ENCODE results near the gene CSH2. TPM values are rescaled to one million over a fixed set of nuclear protein-coding genes. Genes with fewer than 3 reads are reported as not detected.
"Not testable (repeated sequence)": the region's sequence is repeated elsewhere in the genome, so short reads cannot be mapped to it uniquely, and the experiment has no call there.

The CSH2 gene
- total RNA-seq, result not detected
- not detected for polyA plus RNA-seq (2013, experiment 1 of 2)
- polyA plus RNA-seq (2013, experiment 2 of 2), result 0.19 TPM
- 0 to 0.09 (median 0) reads per million in 172 experiments for total RNA-seq

DNA sequence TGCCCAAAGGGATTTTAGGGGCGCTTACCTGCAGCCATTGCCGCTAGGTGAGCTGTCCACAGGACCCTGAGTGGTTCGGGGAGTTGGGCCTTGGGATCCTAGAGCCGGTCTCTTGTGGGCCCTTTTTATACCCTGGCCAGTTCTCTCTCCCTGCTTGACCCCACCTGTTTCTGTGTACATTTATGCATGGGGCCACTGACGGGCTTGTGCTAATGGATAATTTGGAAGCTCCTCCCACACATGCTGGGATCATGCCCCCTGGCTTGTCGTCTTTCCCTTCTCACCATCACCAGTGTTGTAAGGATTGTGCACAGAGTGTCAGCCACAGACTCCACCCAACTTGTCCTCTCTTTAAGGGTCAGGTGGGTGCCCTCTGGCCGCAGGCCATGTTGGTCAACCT, at the start of gene CSH2:
TSS of gene CSH2 (minus strand) at position 101 of the 400 bp plus-strand sequence. CDS start at position 38, 63 bp downstream.
- POLR2A ChIA-PET; H3K27me3 ChIP-seq (ENCODE audit: control insufficient read depth in 1 of 2, insufficient read depth in 2 of 2, low read length in 2 of 2); H3K9me3 ChIP-seq (ENCODE audit: control insufficient read depth in 1 of 2, insufficient read depth in 1 of 2, low read length in 2 of 2); H3K27ac Mint-ChIP-seq; DNase-seq; ATAC-seq (ENCODE audit: poor library complexity); H3K4me1 ChIP-seq (ENCODE audit: insufficient read depth, low read length); intact Hi-C loops (cut with DNase I, micrococcal nuclease); CTCF ChIA-PET; H3K36me3 Mint-ChIP-seq (ENCODE audit: low read depth); H3K4me3 Mint-ChIP-seq; H3K36me3 ChIP-seq (ENCODE audit: insufficient read depth, low read length); H3K27ac ChIP-seq (ENCODE audit: low read depth in 1 of 2, low read length in 2 of 2); H3K27me3 Mint-ChIP-seq; H3K4me3 ChIP-seq (ENCODE audit: low read length); H3K4me1 Mint-ChIP-seq (ENCODE audit: low read depth); H3K9me3 Mint-ChIP-seq: not testable (repeated sequence)

GRCh38 chr17:63922402-63922801, 48.9 kb upstream of the CSH2 start:
- CTCF ChIA-PET; POLR2A ChIA-PET; H3K4me1 Mint-ChIP-seq (ENCODE audit: low read depth); H3K27ac Mint-ChIP-seq; H3K36me3 ChIP-seq (ENCODE audit: insufficient read depth, low read length); H3K4me3 Mint-ChIP-seq; intact Hi-C loops (cut with DNase I, micrococcal nuclease); H3K9me3 ChIP-seq (ENCODE audit: control insufficient read depth in 1 of 2, insufficient read depth in 1 of 2, low read length in 2 of 2); H3K27ac ChIP-seq (ENCODE audit: low read depth in 1 of 2, low read length in 2 of 2); ATAC-seq (ENCODE audit: poor library complexity); H3K4me1 ChIP-seq (ENCODE audit: insufficient read depth, low read length); H3K27me3 ChIP-seq (ENCODE audit: control insufficient read depth in 1 of 2, insufficient read depth in 2 of 2, low read length in 2 of 2); H3K27me3 Mint-ChIP-seq; H3K36me3 Mint-ChIP-seq (ENCODE audit: low read depth); H3K9me3 Mint-ChIP-seq; DNase-seq; H3K4me3 ChIP-seq (ENCODE audit: low read length): not testable (repeated sequence)

DNA sequence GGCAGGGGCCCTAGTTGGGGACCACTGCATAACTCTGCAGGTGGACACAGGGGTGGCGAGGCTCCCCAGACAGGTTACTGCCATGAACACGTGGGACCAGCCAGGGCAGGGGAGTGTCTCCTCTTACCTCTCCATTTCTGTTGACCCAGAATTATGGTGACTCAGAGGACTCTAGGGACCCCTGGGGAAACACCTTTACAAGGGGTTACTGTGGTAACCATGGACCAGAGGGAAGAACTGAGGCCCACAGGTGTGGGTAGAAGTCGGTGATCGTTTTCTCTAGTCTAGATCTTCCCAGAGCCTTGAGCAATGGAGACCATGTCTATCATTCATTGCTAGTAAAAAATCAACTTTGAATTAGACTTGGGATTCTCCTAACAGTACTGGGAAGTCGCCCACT, 47.3 kb upstream of the CSH2 start:
- not testable (repeated sequence) for DNase-seq; H3K27ac Mint-ChIP-seq; ATAC-seq (ENCODE audit: poor library complexity); H3K27me3 ChIP-seq (ENCODE audit: control insufficient read depth in 1 of 2, insufficient read depth in 2 of 2, low read length in 2 of 2); H3K4me3 ChIP-seq (ENCODE audit: low read length); H3K36me3 Mint-ChIP-seq (ENCODE audit: low read depth); H3K27ac ChIP-seq (ENCODE audit: low read depth in 1 of 2, low read length in 2 of 2); H3K4me1 ChIP-seq (ENCODE audit: insufficient read depth, low read length); H3K9me3 Mint-ChIP-seq; H3K27me3 Mint-ChIP-seq; H3K4me3 Mint-ChIP-seq; H3K4me1 Mint-ChIP-seq (ENCODE audit: low read depth); H3K36me3 ChIP-seq (ENCODE audit: insufficient read depth, low read length); H3K9me3 ChIP-seq (ENCODE audit: control insufficient read depth in 1 of 2, insufficient read depth in 1 of 2, low read length in 2 of 2)
- ChIA-PET CTCF (interaction anchor here (2.0 to 3.0 kb wide), 2 partner anchors 26 to 107 kb away, joined by 29 to 75 read pairs; no protein-coding TSS in a partner anchor), POLR2A (interaction anchor here (2.1 kb wide), 1 partner anchor 26 kb away, joined by 17 read pairs; no protein-coding TSS in a partner anchor)
- intact Hi-C loops (cut with DNase I, micrococcal nuclease), result loop anchor here in 1 of 2 experiments (2.0 kb wide), 1 partner anchor 64 kb away; no protein-coding TSS in a partner anchor

GRCh38 chr17:63920050-63920449, 46.6 kb upstream of the CSH2 start:
- not testable (repeated sequence) for H3K27ac Mint-ChIP-seq; H3K4me1 ChIP-seq (ENCODE audit: insufficient read depth, low read length); H3K27me3 Mint-ChIP-seq; ATAC-seq (ENCODE audit: poor library complexity); H3K36me3 Mint-ChIP-seq (ENCODE audit: low read depth); H3K27me3 ChIP-seq (ENCODE audit: control insufficient read depth in 1 of 2, insufficient read depth in 2 of 2, low read length in 2 of 2); DNase-seq; H3K4me3 Mint-ChIP-seq; H3K9me3 Mint-ChIP-seq; H3K36me3 ChIP-seq (ENCODE audit: insufficient read depth, low read length); H3K4me1 Mint-ChIP-seq (ENCODE audit: low read depth); H3K9me3 ChIP-seq (ENCODE audit: control insufficient read depth in 1 of 2, insufficient read depth in 1 of 2, low read length in 2 of 2); H3K4me3 ChIP-seq (ENCODE audit: low read length); H3K27ac ChIP-seq (ENCODE audit: low read depth in 1 of 2, low read length in 2 of 2)
- intact Hi-C loops (cut with DNase I, micrococcal nuclease), result loop anchor here in 1 of 2 experiments (2.0 kb wide), 1 partner anchor 65 kb away; no protein-coding TSS in a partner anchor
- ChIA-PET POLR2A (interaction anchor here (1.0 to 2.5 kb wide), 9 partner anchors 26 to 225 kb away, joined by 3 to 17 read pairs (median 6); partner anchors contain the start of gene ICAM2), CTCF (interaction anchor here (0.8 to 3.0 kb wide), 18 partner anchors 12 to 226 kb away, joined by 3 to 75 read pairs (median 5); partner anchors contain the start of genes CD79B and ICAM2)

- POLR2A ChIA-PET, result interaction anchor here (0.6 to 2.5 kb wide), 11 partner anchors 13 to 226 kb away, joined by 3 to 17 read pairs (median 5); partner anchors contain the start of genes CD79B and ICAM2
- H3K4me1 ChIP-seq (ENCODE audit: insufficient read depth, low read length), result peaks cover 8% of the 10 kb centered on the region
These were observed 45.8 kb upstream of the CSH2 start for GRCh38 chr17:63919311-63919723.

DNA sequence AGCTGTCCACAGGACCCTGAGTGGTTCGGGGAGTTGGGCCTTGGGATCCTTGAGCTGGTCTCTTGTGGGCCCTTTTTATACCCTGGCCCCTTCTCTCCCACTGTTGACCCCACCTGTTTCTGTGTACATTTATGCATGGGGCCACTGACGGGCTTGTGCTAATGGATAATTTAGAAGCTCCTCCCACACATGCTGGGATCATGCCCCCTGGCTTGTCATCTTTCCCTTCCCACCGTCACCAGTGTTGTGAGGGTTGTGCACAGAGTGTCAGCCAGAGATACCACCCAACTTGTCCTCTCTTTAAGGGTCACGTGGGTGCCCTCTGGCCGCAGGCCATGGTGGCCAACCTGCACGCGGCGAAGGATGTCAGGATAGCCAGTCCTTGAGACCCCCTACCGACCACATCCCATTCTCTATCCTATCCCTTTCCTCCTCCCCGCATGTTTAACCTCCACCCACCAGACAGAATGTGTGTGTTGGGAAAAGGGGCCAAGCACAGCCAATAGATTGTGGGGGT, 45.4 kb upstream of the CSH2 start, which contains the start of gene GH1:
TSS of gene GH1 (minus strand) at position 51 of the 517 bp plus-strand sequence. CDS start 63 bp downstream, outside the sequence.
- ATAC-seq (ENCODE audit: poor library complexity); H3K27me3 ChIP-seq (ENCODE audit: control insufficient read depth in 1 of 2, insufficient read depth in 2 of 2, low read length in 2 of 2); H3K4me3 Mint-ChIP-seq; H3K4me1 ChIP-seq (ENCODE audit: insufficient read depth, low read length); H3K4me1 Mint-ChIP-seq (ENCODE audit: low read depth); H3K36me3 Mint-ChIP-seq (ENCODE audit: low read depth); H3K9me3 ChIP-seq (ENCODE audit: control insufficient read depth in 1 of 2, insufficient read depth in 1 of 2, low read length in 2 of 2); H3K4me3 ChIP-seq (ENCODE audit: low read length); DNase-seq; H3K27me3 Mint-ChIP-seq; H3K36me3 ChIP-seq (ENCODE audit: insufficient read depth, low read length); H3K9me3 Mint-ChIP-seq; H3K27ac ChIP-seq (ENCODE audit: low read depth in 1 of 2, low read length in 2 of 2): not testable (repeated sequence)
- ChIA-PET POLR2A (interaction anchor here (0.6 to 2.5 kb wide), 11 partner anchors 14 to 227 kb away, joined by 3 to 17 read pairs (median 5); partner anchors contain the start of genes CD79B and ICAM2), CTCF (interaction anchor here (0.6 to 3.0 kb wide), 32 partner anchors 8 to 257 kb away, joined by 3 to 75 read pairs (median 4); partner anchors contain the start of genes CD79B, CSHL1 and ICAM2)
- peak within 1 kb of the TSS; percentile 9 for H3K27ac Mint-ChIP-seq
- intact Hi-C loops (cut with DNase I, micrococcal nuclease), result loop anchor here (1.0 to 5.0 kb wide), 9 partner anchors 27 to 363 kb away; partner anchors contain the start of gene ERN1 (in 1 of the 2)

More at GRCh38 chr17:63919311-63919723, 45.8 kb upstream of the CSH2 start:
- peak; percentile 100 for ATAC-seq (ENCODE audit: poor library complexity)
- Mint-ChIP-seq H3K36me3 (ENCODE audit: low read depth) (no peaks in the 10 kb centered on the region), H3K4me1 (ENCODE audit: low read depth) (peaks cover 6% of the 10 kb centered on the region), H3K4me3 (no peak overlapping the region), H3K27ac (peak overlapping the region; percentile 9), H3K27me3 (no peaks in the 10 kb centered on the region), H3K9me3 (no peaks in the 10 kb centered on the region)
- TF ChIP-seq, protein P1, sequence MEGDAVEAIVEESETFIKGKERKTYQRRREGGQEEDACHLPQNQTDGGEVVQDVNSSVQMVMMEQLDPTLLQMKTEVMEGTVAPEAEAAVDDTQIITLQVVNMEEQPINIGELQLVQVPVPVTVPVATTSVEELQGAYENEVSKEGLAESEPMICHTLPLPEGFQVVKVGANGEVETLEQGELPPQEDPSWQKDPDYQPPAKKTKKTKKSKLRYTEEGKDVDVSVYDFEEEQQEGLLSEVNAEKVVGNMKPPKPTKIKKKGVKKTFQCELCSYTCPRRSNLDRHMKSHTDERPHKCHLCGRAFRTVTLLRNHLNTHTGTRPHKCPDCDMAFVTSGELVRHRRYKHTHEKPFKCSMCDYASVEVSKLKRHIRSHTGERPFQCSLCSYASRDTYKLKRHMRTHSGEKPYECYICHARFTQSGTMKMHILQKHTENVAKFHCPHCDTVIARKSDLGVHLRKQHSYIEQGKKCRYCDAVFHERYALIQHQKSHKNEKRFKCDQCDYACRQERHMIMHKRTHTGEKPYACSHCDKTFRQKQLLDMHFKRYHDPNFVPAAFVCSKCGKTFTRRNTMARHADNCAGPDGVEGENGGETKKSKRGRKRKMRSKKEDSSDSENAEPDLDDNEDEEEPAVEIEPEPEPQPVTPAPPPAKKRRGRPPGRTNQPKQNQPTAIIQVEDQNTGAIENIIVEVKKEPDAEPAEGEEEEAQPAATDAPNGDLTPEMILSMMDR (IDR thresholded peaks at IDR 0.05), result peak; percentile 95
- intact Hi-C loops (cut with DNase I, micrococcal nuclease), result loop anchor here (1.0 to 5.0 kb wide), 9 partner anchors 27 to 363 kb away; partner anchors contain the start of gene ERN1 (in 1 of the 2)
- DNase-seq, result peak; percentile 58 to 89 (median 66)
- no peaks in the 10 kb centered on the region for H3K27me3 ChIP-seq (ENCODE audit: control insufficient read depth in 1 of 2, insufficient read depth in 2 of 2, low read length in 2 of 2)
- no peak overlapping the region for H3K27ac ChIP-seq (ENCODE audit: low read depth in 1 of 2, low read length in 2 of 2)
- CTCF ChIA-PET, result interaction anchor here (0.6 to 3.0 kb wide), 34 partner anchors 9 to 257 kb away, joined by 3 to 75 read pairs (median 4); partner anchors contain the start of genes CD79B, CSHL1 and ICAM2
- H3K36me3 ChIP-seq (ENCODE audit: insufficient read depth, low read length), result no peaks in the 10 kb centered on the region
- H3K4me3 ChIP-seq (ENCODE audit: low read length), result no peak overlapping the region
- no peaks in the 10 kb centered on the region for H3K9me3 ChIP-seq (ENCODE audit: control insufficient read depth in 1 of 2, insufficient read depth in 1 of 2, low read length in 2 of 2)

All from CD4-positive, alpha-beta T cell (primary cell).